ENCODE data around the gene TCOF1.
"Not testable (repeated sequence)": the region's sequence is repeated elsewhere in the genome, so short reads cannot be mapped to it uniquely, and the experiment has no call there.

TCOF1 gene

DNA sequence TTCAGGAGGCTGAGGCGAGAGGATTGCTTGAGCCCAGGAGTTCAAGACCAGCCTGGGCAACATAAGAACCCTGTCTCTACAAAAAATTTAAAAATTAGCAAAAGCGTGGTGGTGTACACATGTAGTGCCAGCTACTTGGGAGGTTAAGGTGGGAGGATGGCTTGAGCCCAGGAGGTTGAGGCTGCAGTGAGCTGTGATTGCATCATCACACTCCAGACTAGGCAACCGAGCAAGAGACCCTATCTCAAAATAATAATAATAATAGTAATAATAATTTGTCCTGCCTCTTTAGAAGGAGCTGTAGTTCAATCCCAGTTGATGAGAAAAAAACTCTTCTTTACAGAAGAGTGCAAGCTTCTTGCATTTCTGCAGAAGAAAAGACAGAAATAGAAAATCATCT lies 65.3 kb downstream of the TCOF1 start:
- DNase-seq (ENCODE audit: low read depth, low spot score): no peak

DNA sequence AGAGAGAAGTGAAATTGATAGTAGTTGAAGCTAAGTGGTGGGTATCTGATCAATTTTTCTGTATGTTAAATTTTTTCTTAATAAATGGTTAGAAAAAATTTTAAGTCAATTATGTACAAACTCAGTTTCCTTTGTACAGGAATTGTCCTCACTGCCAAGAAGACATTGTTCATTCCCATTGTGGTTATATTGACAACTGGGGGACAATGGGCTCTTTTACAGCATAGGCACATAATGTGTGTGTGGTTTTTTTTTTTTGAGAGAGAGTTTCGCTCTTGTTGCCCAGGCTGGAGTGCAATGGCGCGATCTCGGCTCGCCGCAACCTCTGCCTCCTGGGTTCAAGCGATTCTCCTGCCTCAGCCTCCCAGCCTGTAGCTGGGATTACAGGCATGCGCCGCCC lies 68.7 kb downstream of the TCOF1 start:
- DNase-seq (ENCODE audit: low read depth, low spot score): not testable (repeated sequence)

DNA sequence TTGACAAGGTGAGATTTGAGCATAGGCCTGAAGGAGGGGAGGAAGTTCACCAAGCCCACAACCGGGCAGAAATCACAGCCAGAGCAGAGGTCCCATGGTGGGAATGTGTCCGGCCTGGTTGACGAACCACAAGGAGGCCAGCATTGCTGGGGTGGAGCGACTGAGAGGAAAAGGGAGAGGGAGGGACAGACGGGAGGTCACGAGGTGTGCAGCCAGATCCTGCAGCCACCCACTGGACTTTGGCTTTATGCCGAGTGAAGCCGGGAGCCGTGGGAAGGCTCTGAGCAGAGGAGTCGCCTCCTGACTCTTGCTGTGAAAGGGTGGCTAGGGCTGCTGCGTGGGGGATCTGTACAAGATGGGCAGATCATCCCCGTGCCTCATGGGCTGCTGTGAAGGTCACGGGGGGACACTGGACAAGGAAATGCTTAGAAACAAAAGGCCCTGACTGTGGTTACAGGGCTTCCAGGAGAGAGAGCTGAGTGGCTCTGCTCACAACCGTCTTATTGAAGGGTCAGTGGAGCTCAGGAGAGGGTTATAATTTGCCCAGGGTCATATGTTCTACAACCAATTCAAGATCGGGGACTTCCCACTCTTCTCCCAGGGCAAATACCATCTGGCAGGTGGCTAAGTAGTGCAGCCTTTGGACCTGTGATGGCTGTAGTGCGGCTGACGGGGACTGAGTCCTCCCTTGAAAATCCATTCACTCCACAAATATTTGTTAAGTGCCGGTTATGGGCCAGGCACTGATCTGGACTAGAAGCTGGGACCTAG lies 70.8 kb downstream of the TCOF1 start:
- no peak for DNase-seq (ENCODE audit: low read depth, low spot score)

DNA sequence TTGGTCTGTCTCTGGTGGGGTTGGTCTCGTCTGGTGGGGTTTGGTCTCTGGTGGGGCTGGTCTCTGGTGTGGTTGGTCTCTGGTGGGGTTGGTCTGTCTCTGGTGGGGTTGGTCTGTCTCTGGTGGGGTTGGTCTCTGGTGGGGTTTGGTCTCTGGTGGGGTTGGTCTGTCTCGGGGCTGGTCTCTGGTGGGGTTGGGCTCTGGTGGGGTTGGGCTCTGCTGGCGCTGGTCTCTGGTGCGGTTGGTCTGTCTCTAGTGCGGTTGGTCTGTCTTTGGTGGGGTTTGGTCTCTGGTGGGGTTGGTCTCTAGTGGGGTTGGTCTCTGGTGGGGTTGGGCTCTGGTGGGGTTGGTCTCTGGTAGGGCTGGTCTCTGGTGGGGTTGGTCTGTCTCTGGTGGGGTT lies 71.5 kb downstream of the TCOF1 start:
- DNase-seq (ENCODE audit: low read depth, low spot score): no peak

DNA sequence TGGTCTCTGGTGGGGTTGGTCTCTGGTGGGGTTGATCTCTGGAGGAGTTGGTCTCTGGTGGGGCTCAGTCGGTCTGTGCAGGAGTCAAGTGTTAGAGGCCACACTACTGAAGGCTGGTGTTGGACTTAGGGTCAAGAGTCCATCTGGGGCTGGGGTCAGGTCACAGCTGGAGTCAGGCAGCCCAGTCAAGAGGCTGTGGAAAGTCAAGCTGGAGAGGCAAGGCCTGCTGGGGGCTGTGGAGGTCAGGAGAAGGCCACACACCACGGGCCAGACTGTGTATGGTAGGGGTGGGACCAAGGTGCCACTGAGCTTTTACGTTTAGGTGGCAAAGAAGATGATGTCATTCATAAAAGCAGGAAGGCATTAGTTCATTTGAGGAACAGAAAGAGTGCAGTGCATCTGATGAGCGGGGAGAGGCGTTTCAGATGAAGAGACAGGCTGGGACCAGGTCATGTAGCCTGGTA lies 71.9 kb downstream of the TCOF1 start:
- DNase-seq (ENCODE audit: low read depth, low spot score): no peak

DNA sequence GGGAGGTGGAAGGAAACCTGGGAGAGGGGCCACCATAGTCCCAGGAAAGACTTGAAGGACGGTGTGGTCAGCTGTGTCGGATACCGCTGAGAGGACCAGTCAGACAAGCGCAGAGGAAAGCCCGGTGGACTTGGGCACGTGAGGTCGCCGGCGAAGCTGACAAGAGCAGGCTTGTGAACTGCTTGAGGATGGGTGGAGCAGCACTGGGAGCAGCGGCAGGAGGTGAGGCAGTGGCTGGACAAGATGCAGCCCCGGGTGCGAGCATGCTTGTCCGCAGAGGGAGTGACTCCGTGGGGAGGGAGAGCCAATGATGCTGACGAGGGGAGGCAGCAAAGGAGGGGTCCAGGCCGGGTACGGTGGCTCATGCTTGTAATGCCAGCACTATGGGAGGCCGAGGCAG lies 73.6 kb downstream of the TCOF1 start:
- DNase-seq (ENCODE audit: low read depth, low spot score): no peak

DNA sequence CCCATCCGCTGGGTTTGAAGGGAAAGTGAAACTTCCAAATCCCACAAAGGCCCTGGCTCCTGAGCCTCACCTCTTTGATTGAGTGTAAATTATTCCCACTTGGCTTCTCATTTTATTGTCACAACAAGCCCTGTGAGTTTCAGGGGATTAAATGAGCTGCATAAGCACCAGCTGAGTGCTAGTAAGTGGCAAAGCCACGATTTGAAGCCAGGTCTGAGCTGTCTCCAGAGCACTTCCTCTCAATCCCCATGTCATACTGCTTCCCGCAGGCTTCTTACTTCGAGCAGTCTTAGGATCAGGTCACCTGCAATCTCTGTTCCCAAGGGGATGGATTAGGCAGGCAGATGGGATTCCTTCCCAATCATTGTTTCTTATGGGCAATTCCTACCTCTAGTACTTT lies 74.1 kb downstream of the TCOF1 start:
- DNase-seq (ENCODE audit: low read depth, low spot score): no peak

DNA sequence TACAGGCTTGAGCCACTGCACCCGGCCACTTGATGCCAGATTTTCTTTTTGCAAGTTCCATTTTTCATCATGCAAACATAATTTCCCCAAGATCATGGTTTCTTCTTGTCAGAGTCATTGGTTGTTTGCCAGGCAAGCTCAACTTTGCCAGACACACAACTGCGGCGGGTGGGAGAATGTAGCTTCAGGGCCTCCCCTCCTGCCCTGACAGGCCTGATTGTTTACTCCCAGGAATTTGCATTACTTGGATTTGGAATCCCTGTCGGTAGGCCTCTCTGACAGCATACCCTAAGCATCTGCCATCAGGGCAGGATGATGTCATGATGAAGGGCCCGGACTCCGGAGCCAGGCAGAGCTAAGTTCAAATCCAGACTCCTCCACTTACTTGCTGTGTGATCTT lies 77.0 kb downstream of the TCOF1 start:
- DNase-seq (ENCODE audit: low read depth, low spot score): no peak

DNA sequence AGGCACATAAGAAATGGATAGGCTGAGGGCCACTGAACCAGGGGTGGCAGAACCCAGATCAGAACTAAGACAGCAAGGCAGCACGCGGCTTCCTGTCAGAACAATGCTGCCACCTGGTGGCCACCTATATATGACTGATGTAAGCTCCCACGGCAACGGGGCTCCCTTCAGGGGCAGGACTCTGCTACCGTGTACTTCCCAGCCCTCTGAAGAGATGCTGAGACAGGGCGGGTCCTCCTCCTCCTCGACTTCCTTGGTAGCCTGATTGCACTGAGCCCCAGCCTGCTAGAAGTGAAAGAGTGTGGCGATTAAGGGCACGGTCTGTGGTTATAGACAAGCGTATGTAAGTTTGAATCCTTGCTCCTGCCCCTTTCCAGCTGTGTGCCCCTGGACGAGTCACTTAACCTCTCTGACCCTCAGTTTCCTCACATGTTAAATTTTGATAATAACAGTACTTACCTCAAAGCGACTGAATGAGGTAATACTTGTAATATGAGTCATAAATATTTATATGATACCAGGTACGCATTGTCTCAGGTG lies 78.7 kb downstream of the TCOF1 start:
- peak; percentile 74 for DNase-seq (ENCODE audit: low read depth, low spot score)

DNA sequence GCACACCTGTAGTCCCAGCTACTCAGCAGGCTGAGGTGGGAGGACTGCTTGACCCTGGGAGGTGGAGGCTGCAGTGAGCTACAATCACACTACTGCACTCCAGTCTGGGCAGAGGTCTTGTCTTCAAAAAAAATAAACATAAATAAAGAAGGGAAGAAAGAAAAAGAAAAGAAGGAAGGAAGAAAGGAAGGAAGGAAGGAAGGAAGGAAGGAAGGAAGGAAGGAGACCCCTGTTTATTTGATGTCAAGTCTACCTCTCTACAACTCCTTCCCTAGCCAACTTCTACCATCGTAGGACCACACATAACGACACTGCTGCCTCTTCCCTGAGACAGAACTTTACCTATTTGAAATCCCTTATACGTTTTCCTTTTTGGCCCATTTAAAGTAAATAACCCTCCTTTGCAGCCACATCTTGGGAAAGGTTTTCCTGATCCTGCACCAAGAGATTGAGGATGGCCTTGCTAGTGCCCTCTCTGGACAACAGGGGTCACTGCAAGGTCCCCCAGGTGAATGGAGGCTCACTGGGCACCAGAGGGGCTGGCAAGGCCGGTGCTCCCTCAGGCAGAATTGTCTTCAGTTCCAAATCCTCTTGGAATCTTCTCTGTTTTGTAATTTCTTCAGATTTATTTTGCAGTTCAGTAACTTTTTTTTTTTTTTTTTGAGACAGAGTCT lies 81.5 kb downstream of the TCOF1 start:
- no peak for DNase-seq (ENCODE audit: low read depth, low spot score)

DNA sequence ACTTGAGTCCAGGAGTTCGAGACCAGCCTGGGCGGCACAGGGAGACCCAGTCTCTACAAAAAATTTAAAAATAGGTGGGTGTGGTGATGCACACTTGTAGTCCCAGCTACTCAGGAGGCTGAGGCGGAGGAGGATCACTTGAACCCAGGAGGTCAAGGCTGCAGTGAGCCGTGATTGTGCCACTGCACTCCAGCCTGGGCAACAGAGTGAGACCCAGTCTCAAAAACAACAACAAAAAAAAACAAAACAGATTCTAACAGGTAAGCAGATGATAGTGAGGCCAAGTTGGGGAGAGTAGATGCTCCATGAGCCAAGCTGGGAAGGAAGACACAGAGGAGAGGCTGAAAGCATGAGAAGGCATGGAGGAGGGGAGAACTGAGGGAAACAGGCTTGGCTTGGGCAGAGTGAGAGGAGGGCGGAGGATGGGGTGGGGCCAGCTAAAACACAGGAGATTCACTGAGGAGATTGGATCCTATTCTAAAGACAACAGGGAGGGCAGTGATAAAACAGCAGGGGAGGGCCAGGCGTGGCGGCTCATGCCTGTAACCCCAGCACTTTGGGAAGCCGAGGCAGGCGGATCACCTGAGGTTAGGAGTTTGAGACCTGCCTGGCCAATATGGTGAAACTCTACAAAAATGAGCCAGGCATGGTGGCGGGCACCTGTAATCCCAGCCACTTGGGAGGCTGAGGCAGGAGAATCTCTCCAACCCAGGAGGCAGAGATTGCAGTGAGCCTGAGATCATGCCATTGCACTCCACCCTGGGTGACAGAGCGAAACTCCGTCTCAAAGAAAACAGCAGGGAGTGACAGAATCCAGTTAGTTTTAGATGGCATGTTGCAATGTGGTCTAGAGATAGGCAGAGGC lies 83.7 kb downstream of the TCOF1 start:
- DNase-seq (ENCODE audit: low read depth, low spot score): no peak

DNA sequence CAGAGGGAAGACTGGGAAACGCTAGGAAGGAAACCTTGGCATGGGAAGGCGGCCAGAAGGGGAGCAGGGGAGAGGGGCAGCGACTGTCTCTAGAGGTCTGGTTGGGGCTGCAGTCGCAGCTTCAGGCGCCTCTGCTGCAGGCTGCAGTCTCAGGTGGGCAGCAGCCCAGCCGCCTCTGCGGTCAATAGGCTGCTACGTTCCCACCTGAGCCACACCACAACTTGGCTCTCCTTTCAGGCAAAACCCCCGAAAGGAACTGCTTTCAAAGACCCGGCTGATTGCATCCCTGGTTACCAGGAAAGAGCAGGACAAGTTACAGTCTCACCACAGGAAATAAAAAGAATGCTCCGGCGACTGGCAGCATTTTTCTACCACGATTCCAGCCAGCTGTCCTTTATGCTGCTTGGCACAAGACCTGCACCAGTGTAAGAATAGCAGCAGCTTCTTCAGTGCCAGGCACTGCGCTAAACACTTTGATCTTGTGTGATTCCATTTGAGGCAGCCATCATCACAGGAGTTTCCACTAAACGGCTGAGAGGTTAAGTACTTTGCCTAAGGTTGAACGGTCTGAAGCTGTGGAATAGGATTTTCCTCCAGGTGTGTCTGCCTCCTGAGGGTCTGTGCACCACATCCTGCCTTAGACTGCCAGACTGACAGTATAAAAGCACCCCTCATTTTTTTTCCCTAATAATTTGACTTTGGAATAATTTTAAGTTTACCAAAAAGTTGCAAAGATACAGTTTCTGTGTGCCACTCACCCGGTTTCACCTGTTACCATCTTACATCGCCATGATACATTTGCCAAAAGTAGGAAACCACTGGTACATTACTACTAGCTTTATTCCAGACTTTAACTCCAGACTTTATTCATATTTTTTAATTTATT lies 84.6 kb downstream of the TCOF1 start:
- no peak for DNase-seq (ENCODE audit: low read depth, low spot score)

DNA sequence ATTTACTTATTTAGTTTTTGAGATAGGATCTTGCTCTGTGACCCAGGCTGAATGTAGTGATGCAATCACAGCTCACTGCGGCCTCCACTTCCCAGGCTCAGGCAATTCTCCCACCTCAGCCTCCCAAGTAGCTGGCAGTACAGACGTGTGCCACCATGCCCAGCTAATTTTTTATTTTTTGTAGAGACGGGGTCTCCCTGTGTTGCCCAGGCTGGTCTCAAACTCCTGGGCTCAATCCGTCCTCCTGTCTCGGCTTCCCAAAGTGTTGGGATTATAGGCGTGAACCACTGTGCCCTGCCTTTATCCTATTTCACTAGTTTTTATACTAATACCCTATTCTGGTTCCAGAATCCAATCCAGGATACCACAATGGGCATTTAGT lies 85.2 kb downstream of the TCOF1 start:
- DNase-seq (ENCODE audit: low read depth, low spot score): no peak

DNA sequence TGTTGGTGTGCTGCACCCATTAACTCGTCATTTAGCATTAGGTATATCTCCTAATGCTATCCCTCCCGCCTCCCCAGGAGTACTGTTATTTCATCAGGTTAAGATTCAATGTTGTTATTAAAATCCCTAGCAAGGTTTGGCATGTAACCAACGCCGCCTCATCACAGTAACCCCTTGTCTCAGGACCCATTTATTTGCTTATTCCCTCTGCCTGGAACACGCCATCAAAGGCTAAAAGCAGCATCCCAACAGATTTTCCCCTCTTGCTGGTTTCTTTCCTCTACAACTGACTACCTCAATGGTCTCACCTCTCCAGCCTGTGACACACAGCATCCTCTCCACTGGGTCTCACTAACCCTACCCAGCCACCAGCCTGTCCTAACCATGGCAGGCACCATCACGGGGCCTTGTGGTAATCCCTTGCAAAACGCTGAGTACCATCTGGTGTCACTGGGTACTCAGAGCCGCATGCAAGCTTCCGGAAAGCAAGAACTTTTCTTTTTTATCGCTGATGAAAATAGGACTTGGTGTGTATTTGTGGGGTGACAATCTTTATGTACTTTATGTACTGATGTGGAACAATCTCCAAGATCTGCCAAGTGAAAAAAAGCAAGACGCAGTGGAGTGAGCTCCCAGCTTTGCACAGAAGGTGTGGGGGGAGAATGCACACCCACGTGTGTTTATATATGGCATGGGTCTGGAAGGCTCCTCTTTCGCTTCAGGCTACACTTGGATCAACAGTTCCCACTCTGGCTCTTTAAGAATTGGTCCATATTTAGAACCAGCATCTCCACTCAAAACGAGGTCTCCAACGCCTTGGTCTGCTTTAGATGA lies 86.0 kb downstream of the TCOF1 start:
- DNase-seq (ENCODE audit: low read depth, low spot score): no peak

DNA sequence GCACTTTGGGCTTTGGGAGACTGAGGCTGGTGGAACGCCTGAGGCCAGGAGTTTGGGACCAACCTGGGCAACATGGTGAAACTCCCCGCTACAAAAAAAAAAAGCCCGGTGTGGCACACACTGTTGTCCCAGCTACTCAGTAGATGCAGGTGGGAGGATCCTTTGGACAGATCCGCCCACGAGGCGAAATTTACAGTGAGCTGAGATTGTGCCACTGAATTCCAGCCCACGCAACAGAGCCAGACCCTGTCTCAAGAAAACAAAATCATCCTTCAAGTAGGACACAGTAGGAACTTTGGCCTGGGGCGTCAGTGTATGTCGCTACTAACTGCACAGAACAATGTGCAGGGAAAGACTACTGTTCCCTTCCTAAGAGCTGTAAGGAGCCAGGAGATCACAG lies 87.3 kb downstream of the TCOF1 start:
- DNase-seq (ENCODE audit: low read depth, low spot score): no peak

DNA sequence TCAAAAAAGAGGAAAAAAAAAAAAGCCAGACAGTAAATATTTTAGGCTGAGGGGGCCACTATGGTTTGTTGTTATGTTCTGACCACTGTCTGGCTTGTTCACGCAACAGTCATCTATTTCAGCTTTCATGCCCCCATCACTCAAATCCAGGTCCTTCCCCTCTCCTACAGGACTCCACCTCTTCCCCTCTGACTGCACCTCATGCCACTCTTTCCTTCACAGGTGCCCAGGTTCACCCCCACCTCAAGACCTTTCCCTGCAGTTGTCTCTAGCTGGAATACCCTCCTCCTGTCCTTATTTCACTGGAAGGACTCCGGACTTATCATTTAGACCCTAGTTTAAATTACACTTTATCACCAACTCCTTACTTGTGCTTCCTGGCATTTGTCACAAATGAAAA lies 88.6 kb downstream of the TCOF1 start:
- DNase-seq (ENCODE audit: low read depth, low spot score): no peak

DNA sequence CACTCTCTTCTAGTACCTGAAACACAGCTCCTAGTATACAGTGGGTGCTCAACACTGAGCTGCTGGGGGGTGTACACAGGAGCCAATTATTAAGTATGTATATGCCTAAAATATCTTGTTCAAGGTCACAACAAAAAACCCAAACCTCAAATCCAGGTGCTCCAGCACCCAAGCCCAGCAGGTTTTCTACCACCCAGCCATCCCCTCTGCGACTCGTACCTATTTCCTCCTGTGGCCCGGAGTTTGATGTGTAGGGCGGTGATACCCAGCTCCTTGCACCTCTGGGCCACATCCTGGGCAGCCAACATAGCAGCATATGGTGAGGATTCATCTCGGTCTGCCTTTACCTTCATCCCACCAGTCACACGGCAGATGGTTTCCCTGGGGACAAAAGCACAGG lies 89.1 kb downstream of the TCOF1 start:
- no peak for DNase-seq (ENCODE audit: low read depth, low spot score)

DNA sequence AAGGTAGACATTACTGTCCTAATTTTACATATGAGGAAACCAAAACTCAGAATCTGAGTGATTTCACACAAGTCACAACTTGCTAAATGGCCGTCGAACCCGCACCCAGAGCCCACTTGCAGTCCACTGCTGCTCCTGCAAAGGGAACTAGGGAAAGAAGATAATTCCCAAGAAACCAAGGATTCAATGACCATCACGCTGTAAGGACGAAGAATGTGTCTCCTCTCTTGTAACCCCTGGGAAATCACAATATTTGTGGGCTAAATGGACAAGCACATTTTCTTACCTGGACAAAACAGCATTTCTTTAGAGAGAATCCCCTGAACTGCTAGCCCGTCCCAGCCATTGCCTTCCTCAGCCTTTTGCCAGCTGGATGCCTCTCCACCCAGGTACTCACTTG lies 89.7 kb downstream of the TCOF1 start:
- DNase-seq (ENCODE audit: low read depth, low spot score): no peak

DNA sequence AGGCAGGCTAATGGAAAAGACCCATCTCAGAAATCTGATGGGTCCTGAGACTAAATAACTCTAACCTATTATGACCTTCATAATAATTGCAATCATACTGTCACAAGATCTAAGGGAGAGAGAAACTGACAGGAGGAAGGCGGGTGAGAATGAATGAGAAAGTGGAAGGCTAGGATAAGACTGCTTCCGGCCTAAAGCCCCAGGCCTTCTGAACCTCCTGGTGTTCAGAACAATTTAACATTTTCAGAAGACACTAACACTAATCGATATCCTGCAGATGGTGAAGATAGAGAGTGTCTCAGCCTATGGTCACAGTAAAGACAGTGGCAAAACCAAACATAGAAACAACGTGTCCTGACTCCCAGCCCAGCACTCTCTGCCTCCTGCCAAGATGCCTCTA lies 90.8 kb downstream of the TCOF1 start:
- no peak for DNase-seq (ENCODE audit: low read depth, low spot score)

DNA sequence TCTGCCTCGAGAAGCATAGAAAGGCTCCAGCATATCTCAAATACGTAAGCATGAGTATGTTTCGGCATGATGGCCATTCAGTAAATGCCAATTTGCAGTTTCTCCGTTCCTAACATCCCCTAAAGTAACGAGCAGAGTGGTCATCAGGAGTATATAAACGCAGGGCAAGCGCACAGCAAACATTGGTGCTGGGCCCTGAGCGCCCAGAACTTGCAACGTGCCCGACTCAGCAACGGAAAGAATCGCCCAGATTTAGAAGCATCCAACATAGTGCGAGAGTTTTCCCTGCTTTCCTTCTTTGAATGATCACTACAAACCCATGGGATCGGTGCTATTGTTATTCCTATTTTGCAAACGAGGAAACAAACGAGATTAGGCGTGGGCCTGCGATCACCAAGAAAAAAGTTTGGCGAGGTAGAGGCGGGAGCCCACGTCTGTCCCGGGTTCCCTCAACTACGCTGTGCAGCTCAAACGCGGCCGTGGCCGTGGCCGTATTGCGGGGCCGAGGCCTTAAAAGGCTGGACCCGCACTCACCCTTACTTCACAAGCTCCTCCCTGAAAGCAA lies 91.5 kb downstream of the TCOF1 start:
- no peak for DNase-seq (ENCODE audit: low read depth, low spot score)

Data from activated CD4-positive, CD25-positive, alpha-beta regulatory T cell treated with anti-CD3 and anti-CD28 coated beads, Interleukin-2, amount 50 U/mL, for 16 hours (primary cell).